C4-2B (cell line): ENCODE data around the gene MACROD1.

Source experiments
- CTCF ChIP-seq: fragments of 450-650 bp; conservative IDR thresholded peaks from 2 replicates; pipeline ENCODE4 v1.5.1; 2017; ENCODE audit warnings: mild to moderate bottlenecking
- ZFX ChIP-seq: fragments of 450-650 bp; IDR thresholded peaks from 2 replicates; pipeline ENCODE4 v1.6.1; 2017

- TF ChIP-seq CTCF (no peak), ZFX (no peak)
These were observed 42.3 kb upstream of the MACROD1 start for GRCh38 chr11:64208086-64208795.
